Measurements from ENCODE around the gene TBXA2R. TPM values are rescaled to one million over a fixed set of nuclear protein-coding genes. Genes with fewer than 3 reads are reported as not detected.

TBXA2R gene
- total RNA-seq, 3 donors from 2014 or later: 0.32 to 0.44 (median 0.33) TPM

- Histone ChIP-seq H3K27me3 (no peaks in the 10 kb centered on the region), H3K4me3 (no peak overlapping the region), H3K27ac (no peak overlapping the region), H3K36me3 (no peaks in the 10 kb centered on the region), H3K9me3 (no peaks in the 10 kb centered on the region), H3K4me1 (peaks cover 5 to 10% of the 10 kb centered on the region in 2 donors)
- intact Hi-C loops (cut with DNase I; ENCODE audit: low total_unique reads): no loop called here
- no peak for DNase-seq (ENCODE audit: low spot score in 2 of 2)
- TF ChIP-seq POLR2AphosphoS5 (IDR thresholded peaks at IDR 0.05): no peak
- TF ChIP-seq, protein P1, sequence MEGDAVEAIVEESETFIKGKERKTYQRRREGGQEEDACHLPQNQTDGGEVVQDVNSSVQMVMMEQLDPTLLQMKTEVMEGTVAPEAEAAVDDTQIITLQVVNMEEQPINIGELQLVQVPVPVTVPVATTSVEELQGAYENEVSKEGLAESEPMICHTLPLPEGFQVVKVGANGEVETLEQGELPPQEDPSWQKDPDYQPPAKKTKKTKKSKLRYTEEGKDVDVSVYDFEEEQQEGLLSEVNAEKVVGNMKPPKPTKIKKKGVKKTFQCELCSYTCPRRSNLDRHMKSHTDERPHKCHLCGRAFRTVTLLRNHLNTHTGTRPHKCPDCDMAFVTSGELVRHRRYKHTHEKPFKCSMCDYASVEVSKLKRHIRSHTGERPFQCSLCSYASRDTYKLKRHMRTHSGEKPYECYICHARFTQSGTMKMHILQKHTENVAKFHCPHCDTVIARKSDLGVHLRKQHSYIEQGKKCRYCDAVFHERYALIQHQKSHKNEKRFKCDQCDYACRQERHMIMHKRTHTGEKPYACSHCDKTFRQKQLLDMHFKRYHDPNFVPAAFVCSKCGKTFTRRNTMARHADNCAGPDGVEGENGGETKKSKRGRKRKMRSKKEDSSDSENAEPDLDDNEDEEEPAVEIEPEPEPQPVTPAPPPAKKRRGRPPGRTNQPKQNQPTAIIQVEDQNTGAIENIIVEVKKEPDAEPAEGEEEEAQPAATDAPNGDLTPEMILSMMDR (IDR thresholded peaks at IDR 0.05): no peak
- no peak for TF ChIP-seq POLR2A (IDR thresholded peaks at IDR 0.05)
These were observed 39.8 kb upstream of the TBXA2R start for GRCh38 chr19:3646336-3647092.

DNA sequence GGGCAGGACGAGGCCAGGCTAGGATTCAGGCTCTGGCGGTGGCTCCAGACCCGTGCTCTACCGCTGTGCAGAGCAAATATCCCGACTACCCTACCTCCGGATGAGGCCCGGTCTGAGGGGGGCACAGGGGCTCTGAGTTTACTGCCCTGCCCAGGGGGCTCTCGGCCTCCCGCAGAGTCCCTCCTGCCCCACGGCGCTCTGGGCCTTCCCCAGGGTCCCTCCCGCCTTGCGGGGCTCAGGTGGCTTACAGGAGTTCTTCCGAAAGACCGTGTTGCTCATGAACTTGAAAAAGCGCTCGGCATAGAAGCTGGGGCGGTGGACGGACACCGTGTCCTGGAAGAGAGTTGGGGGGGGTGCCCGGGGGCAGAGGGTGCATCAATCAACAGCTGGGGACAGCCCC lies 39.1 kb upstream of the TBXA2R start:
- no peak overlapping the region for H3K27ac ChIP-seq
- H3K4me3 ChIP-seq: no peak overlapping the region
- intact Hi-C loops (cut with DNase I; ENCODE audit: low total_unique reads): no loop called here
- no peaks in the 10 kb centered on the region for H3K9me3 ChIP-seq
- no peak for TF ChIP-seq POLR2AphosphoS5 (IDR thresholded peaks at IDR 0.05)
- no peak for TF ChIP-seq POLR2A (IDR thresholded peaks at IDR 0.05)
- TF ChIP-seq, protein P1 (IDR thresholded peaks at IDR 0.05): no peak
- H3K36me3 ChIP-seq: no peaks in the 10 kb centered on the region
- no peak for DNase-seq (ENCODE audit: low spot score in 2 of 2)
- no peaks in the 10 kb centered on the region for H3K27me3 ChIP-seq
- peaks cover 5 to 10% of the 10 kb centered on the region in 2 donors for H3K4me1 ChIP-seq

DNA sequence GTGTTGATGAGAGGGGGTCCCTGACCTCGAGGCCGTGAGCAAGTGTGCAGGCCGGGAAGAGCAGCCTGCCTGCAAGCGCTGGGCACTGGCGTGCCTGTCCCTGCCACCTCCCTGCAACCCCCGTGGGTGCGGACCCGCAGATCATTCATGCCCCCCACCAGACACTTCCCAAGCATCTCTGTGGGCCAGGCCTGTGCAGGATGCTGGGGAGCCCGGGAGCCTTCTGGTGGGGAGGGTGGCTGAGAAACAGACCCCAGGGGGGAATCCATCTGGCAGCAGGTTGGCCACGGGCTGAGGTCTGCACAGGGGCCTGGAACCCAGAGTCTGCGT lies 38.4 kb upstream of the TBXA2R start:
- H3K4me1 ChIP-seq: peaks cover 2 to 3% of the 10 kb centered on the region in 2 donors
- H3K27me3 ChIP-seq: no peaks in the 10 kb centered on the region
- no peak overlapping the region for H3K27ac ChIP-seq
- no peak overlapping the region for H3K4me3 ChIP-seq
- no peak for DNase-seq (ENCODE audit: low spot score in 2 of 2)
- intact Hi-C loops (cut with DNase I; ENCODE audit: low total_unique reads): no loop called here
- H3K9me3 ChIP-seq: no peaks in the 10 kb centered on the region
- no peaks in the 10 kb centered on the region for H3K36me3 ChIP-seq
- TF ChIP-seq POLR2AphosphoS5 (IDR thresholded peaks at IDR 0.05) (no peak), POLR2A (IDR thresholded peaks at IDR 0.05) (no peak)
- TF ChIP-seq, protein P1 (IDR thresholded peaks at IDR 0.05): no peak

DNA sequence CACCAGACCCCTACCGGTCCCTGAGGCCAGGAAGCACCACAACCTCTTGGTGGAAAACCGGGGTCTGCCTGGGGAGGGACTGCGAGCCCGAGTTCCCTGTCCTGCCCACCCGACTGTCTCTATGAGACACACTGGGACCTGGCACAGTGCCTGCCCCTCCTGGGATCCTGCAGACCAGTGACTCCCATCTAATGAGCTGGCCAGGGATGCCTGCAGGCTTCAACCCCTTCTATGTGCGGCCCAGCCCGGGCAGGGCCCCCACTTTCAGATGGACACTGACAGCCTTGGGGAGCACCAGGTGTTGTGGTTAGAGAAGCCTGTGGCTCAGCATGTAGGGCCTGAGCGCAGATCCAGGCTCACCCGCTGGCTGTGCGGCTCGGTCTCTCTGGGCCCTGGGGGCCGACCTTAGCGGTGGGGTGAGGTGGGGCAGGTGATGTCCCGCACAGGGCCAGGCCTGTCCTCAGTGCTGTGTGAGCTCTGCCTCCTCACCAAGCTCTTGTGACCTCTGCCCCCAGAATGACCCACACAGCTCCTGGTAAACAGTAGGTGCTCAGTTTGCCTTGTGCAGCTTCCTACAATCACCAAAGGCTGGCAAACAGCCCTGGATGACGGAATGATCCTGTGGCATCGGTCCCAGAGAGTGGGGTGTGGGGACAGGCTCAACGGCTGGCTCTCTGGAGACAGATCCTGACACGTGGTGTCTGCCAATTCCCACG lies 37.8 kb upstream of the TBXA2R start:
- H3K4me1 ChIP-seq: no peaks in the 10 kb centered on the region
- peak; percentile 44 to 73 for DNase-seq (ENCODE audit: low spot score in 2 of 2)
- H3K36me3 ChIP-seq: no peaks in the 10 kb centered on the region
- TF ChIP-seq POLR2AphosphoS5 (IDR thresholded peaks at IDR 0.05): no peak
- TF ChIP-seq POLR2A (IDR thresholded peaks at IDR 0.05): no peak
- TF ChIP-seq, protein P1 (IDR thresholded peaks at IDR 0.05): no peak
- no peaks in the 10 kb centered on the region for H3K27me3 ChIP-seq
- H3K27ac ChIP-seq: peak overlapping the region in 1 of 2 donors; percentile 25
- no peak overlapping the region for H3K4me3 ChIP-seq
- intact Hi-C loops (cut with DNase I; ENCODE audit: low total_unique reads): no loop called here
- H3K9me3 ChIP-seq: no peaks in the 10 kb centered on the region

DNA sequence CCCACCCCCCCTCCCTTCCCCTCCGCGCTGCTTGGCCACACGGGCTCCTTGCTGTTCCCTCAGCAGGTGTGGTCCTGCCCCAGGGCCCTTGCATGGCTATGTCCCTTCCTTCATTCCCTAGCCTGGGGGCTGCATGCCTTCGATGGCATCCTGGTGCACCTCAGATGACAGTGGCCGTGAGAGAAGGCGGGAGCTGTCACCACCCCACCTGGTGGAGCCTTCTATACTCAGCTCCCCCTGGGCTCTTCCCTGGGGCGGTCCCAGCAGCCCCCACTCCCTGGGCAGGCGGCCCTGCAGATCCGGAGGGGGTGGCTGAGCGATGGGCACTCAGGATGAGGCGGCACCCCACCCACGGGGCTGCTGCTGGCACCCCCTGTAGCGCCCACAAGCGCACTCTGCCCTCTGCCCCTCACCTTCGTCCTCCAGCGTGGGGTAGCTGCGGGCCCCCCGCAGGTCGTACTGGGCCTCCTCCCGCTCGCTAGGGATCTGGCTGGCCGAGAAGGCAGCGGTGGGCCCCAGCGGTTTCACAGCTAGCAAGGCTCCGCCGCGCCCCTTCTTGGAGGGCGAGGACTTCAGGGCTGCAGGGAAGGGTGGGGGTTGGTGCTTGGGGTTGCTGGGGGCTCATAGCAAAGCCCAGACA lies 37.1 kb upstream of the TBXA2R start:
- Histone ChIP-seq H3K4me1 (no peaks in the 10 kb centered on the region), H3K36me3 (no peaks in the 10 kb centered on the region), H3K9me3 (no peaks in the 10 kb centered on the region), H3K27ac (no peak overlapping the region), H3K4me3 (no peak overlapping the region), H3K27me3 (no peaks in the 10 kb centered on the region)
- no peak for DNase-seq (ENCODE audit: low spot score in 2 of 2)
- intact Hi-C loops (cut with DNase I; ENCODE audit: low total_unique reads): no loop called here
- TF ChIP-seq POLR2A (IDR thresholded peaks at IDR 0.05) (no peak), POLR2AphosphoS5 (IDR thresholded peaks at IDR 0.05) (no peak)
- TF ChIP-seq, protein P1 (IDR thresholded peaks at IDR 0.05): no peak

All from breast epithelium (tissue), 4 donors.